Caki2 (cell line): Measurements from ENCODE around the gene TIMM21. TPM values are rescaled to one million over a fixed set of nuclear protein-coding genes. Genes with fewer than 3 reads are reported as not detected.

Experiments used
- DNase-seq: peaks from one replicate; pipeline ENCODE4 v3.0.0-alpha.2; 2015; ENCODE audit warnings: low read depth
- in situ Hi-C: cut with HindIII; loops from 2 replicates; pipeline ENCODE4 v1.10.0; 2016; ENCODE audit warnings: low sequenced_read_pairs, low pct_unique_long_range_greater_than_20kb, mixed read lengths
- total RNA-seq: library from RNA; depleted of rRNA; stranded (reverse); fragments of >200 nt; shearing (Covaris generic); gene quantifications from 2 replicates; pipeline ENCODE4 v1.2.3, GENCODE V29; 2014; ENCODE audit warnings: low replicate concordance

The TIMM21 gene
- total RNA-seq, 1 experiment from 2014 or later: 31.9 TPM

DNA sequence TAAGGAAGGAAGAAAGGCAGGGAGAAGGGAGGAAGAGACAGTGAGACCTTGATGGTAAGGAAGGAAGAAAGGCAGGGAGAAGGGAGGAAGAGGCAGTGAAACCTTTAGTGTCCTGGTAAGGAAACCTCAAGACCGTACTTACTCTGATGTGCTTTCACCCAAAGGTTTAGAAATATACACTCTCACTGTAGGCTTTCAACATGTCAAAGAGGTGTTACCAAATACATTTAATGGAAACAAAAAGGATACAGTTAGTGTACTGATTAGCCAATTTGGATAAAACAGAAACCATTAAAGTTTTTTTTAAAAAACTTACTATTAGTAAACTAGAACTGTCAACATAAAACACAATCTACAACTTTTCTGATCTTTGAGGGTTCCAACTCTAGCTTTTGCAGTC is 7.7 kb upstream of the TIMM21 start:
- no peak for DNase-seq
- in situ Hi-C loops: no loop called here

GRCh38 chr18:74141667-74142066 is 6.7 kb upstream of the TIMM21 start:
- no peak for DNase-seq
- in situ Hi-C loops: no loop called here

DNA sequence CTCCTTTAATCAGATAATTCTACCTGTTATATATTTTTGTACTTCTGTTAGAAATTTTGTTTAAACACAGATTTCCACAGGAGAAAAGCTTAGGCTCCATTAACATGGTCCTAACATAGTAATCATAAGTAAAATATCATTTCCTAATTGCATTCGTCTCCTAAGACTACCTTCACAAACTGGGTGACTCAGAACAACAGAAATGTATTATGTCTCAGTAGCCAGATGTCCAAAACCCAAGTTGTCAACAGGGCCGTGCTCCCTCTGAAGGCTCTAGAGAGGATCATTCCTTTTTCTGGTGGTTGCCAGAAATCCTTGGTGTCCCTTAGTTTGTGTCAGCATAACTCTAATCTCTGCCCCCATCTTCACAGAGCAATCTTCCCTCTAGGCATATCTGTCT is 6.1 kb upstream of the TIMM21 start:
- no peak for DNase-seq
- in situ Hi-C loops: no loop called here

- DNase-seq: no peak
- in situ Hi-C loops: no loop called here
These were observed 1.6 kb upstream of the TIMM21 start for GRCh38 chr18:74146756-74147155.

GRCh38 chr18:74147491-74147778 is 888 bp upstream of the TIMM21 start:
- DNase-seq: no peak
- in situ Hi-C loops: no loop called here

GRCh38 chr18:74148543-74149070 is 284 bp downstream of the TIMM21 start:
- in situ Hi-C loops: no loop called here
- DNase-seq: no peak

DNA sequence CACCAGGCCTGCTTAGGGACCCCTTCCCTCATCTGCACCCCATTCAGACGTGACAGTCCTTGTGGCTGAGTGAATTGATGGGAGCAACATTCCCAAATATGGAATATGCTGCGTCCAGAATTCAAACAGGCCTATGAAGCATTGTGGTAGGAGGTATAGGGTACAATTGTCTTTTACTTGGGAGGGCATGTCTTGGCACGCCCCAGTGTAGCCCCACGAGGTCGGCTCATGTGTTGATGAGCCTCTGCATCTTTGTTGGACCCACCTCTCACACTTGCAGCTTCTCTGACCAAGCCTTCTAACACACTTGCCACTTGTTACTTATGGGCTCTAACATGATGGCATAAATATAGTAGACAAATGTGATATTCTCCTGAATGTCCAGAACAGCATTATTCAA is 1.6 kb downstream of the TIMM21 start:
- in situ Hi-C loops: no loop called here

GRCh38 chr18:74152270-74152669 is 3.9 kb downstream of the TIMM21 start:
- DNase-seq: no peak
- in situ Hi-C loops: no loop called here

More for the DNA sequence above, 1.6 kb downstream of the TIMM21 start:
- no peak for DNase-seq

- in situ Hi-C loops: no loop called here
- DNase-seq: no peak
These were observed 4.5 kb downstream of the TIMM21 start for GRCh38 chr18:74152857-74153256.

- in situ Hi-C loops: no loop called here
- DNase-seq: no peak
These were observed 5.1 kb downstream of the TIMM21 start for GRCh38 chr18:74153377-74153776.

DNA sequence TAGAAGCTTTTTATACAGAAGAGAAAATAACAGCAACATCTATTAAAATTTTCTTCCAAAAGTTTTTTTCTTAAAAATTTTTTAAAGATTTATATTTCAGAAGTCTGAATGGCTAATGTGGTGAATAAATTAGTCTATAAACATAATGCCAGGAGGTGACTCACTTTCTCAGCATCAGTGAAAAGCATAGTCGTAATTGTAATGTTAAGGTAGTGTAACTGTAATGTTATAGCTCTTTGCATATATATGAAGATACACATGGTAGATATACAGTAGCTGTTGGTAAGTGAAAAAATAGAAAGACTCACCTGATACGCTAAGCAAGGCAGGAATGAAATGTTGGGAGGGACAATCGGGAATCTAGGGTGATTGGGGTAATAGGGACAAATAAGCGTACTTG is 5.5 kb downstream of the TIMM21 start:
- in situ Hi-C loops: no loop called here
- DNase-seq: no peak

DNA sequence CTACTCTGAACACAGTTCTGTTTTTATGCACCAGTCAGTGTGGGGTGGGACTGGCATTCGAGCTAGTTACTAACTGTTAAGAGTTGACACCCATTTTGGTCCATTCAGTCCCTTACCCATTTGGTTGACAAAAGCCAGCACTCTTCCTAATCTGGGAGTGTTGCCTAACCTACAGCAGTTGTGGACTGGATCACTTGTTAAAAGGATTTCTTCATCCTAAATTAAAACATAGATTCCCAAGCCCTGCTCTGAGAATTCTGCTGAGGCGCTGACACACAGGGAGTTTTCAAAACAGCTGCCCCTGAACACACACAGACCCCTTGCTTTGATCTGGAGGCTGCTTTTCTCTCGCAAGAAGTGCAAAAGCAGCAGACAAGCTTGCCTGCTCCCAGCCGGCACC is 6.4 kb downstream of the TIMM21 start:
- no peak for DNase-seq
- in situ Hi-C loops: no loop called here

- in situ Hi-C loops: no loop called here
- DNase-seq: no peak
These were observed 7.0 kb downstream of the TIMM21 start for GRCh38 chr18:74155276-74155675.

- in situ Hi-C loops: no loop called here
- DNase-seq: no peak
These were observed 14.8 kb downstream of the TIMM21 start for GRCh38 chr18:74163019-74163660.

- no peak for DNase-seq
These were observed 18.1 kb downstream of the TIMM21 start for GRCh38 chr18:74166386-74166785.

GRCh38 chr18:74171910-74172606 is 23.7 kb downstream of the TIMM21 start:
- in situ Hi-C loops: no loop called here

More at GRCh38 chr18:74166386-74166785, 18.1 kb downstream of the TIMM21 start:
- in situ Hi-C loops: no loop called here

DNA sequence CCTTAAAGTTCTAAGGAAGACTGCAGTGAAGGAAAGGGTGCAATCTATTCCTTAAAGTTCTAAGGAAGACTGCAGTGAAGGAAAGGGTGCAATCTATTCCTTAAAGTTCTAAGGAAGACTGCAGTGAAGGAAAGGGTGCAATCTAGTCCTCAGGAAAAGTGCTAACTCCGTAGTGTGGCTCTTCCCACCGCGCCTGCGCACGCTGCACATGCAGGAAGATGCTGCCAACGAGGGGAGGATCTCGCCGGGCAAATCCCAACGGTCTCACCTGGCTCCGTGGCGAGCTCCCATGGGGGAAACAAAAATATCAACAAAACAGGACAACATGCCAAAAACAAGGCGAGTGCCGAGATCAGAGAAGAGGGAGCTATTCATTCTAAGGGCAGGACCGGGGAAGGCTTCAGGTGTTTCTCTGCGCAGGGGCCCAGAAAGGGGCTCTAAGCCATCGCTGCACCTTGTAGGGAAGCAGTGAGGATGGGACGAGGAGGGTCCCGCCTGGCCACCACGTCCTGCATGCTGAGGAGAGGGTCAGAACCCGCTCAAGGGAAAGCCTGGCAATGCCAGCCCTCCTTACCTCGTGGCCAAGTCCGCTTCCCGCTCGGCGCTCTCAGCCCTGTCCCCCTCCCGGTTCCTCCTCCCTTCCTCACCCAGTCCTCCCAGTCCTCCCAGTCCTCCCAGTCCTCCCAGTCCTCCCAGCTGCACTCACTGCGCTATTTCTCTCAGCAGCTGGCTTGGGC is 24.5 kb downstream of the TIMM21 start:
- in situ Hi-C loops: no loop called here
- DNase-seq: no peak

More at GRCh38 chr18:74171910-74172606, 23.7 kb downstream of the TIMM21 start:
- DNase-seq: no peak

DNA sequence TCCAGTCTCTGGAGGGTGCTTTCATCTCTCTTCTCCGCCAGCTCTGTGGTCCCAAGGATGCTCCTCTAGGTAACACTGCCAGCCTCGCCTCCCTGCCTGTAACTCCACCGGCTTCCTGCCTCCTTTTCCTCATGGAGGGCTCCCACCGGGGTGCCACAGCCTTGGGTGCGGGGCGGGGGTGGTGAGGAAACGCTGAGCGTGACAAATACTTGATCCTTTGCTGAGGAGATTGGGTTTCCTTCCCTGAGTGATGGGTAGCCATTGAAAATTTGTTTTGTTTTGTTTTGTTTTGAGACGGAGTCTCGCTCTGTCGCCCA is 25.1 kb downstream of the TIMM21 start:
- no peak for DNase-seq
- in situ Hi-C loops: no loop called here

DNA sequence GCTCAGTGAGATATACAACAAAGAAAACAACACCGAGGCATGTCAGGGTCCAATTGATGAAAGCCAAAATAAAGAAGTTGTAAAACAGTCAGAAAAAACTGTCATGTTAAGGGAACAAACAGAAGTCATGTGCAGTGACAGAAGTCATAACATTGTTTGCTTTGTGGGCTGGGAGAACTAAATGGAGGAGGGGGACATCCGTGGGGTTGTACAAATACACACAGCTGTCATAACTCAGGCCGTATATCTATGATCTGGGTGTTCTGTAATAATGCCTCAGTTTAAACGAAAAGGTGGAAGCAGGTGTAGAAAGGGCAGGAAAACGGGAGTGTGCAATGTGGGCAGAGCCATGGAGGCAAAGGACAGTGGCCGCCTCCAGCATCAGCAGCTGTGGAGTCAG is 27.3 kb downstream of the TIMM21 start:
- in situ Hi-C loops: no loop called here
- no peak for DNase-seq
